T-helper 2 cell treated with Interferon-gamma antibody and Interleukin-4, amounts not matched to agents 5 μg/mL and 100 μg/mL, for 36 hours (primary cell): ENCODE results near the gene CDK19.
"Not testable (repeated sequence)": the region's sequence is repeated elsewhere in the genome, so short reads cannot be mapped to it uniquely, and the experiment has no call there.

Experiments used
- DNase-seq: peaks from one replicate; pipeline ENCODE4 v3.0.0; 2021; ENCODE audit warnings: low spot score
- H3K27ac Mint-ChIP-seq: one replicate; pipeline ENCODE4 v1.8.0; 2021; ENCODE audit warnings: mild to moderate bottlenecking, mixed read lengths
- H3K27me3 Mint-ChIP-seq: one replicate; pipeline ENCODE4 v1.8.0; 2021; ENCODE audit warnings: low read depth, mixed read lengths
- H3K36me3 Mint-ChIP-seq: one replicate; pipeline ENCODE4 v1.8.0; 2021; ENCODE audit warnings: low read depth, mixed read lengths
- H3K4me1 Mint-ChIP-seq: one replicate; pipeline ENCODE4 v1.8.0; 2021; ENCODE audit warnings: low read depth, mixed read lengths
- H3K4me3 Mint-ChIP-seq: one replicate; pipeline ENCODE4 v1.8.0; 2022; ENCODE audit warnings: mild to moderate bottlenecking, moderate library complexity, mixed read lengths
- H3K9me3 Mint-ChIP-seq: one replicate; pipeline ENCODE4 v1.8.0; 2021; ENCODE audit warnings: mixed read lengths

Gene CDK19

GRCh38 chr6:110720066-110720465 lies 95.2 kb downstream of the CDK19 start:
- H3K27me3 Mint-ChIP-seq: no peaks in the 10 kb centered on the region
- H3K4me3 Mint-ChIP-seq: no peak overlapping the region
- H3K9me3 Mint-ChIP-seq: no peaks in the 10 kb centered on the region
- H3K4me1 Mint-ChIP-seq: no peaks in the 10 kb centered on the region
- peaks cover 8% of the 10 kb centered on the region for H3K36me3 Mint-ChIP-seq
- H3K27ac Mint-ChIP-seq: no peak overlapping the region
- no peak for DNase-seq

- DNase-seq, H3K4me3 Mint-ChIP-seq, H3K27ac Mint-ChIP-seq, H3K4me1 Mint-ChIP-seq, H3K9me3 Mint-ChIP-seq, H3K36me3 Mint-ChIP-seq, H3K27me3 Mint-ChIP-seq: not testable (repeated sequence)
These were observed 95.7 kb downstream of the CDK19 start for GRCh38 chr6:110719601-110720000.

- H3K27ac Mint-ChIP-seq: no peak overlapping the region
- no peak for DNase-seq
- H3K4me1 Mint-ChIP-seq: peaks cover 3% of the 10 kb centered on the region
- H3K27me3 Mint-ChIP-seq: no peaks in the 10 kb centered on the region
- no peaks in the 10 kb centered on the region for H3K9me3 Mint-ChIP-seq
- H3K4me3 Mint-ChIP-seq: no peak overlapping the region
- peaks cover 10% of the 10 kb centered on the region for H3K36me3 Mint-ChIP-seq
These were observed 101.1 kb downstream of the CDK19 start for GRCh38 chr6:110714143-110714542.

- H3K36me3 Mint-ChIP-seq: peaks cover 7% of the 10 kb centered on the region
- H3K9me3 Mint-ChIP-seq: no peaks in the 10 kb centered on the region
- no peak overlapping the region for H3K27ac Mint-ChIP-seq
- no peaks in the 10 kb centered on the region for H3K27me3 Mint-ChIP-seq
- no peak for DNase-seq
- peaks cover 3% of the 10 kb centered on the region for H3K4me1 Mint-ChIP-seq
- no peak overlapping the region for H3K4me3 Mint-ChIP-seq
These were observed 103.0 kb downstream of the CDK19 start for GRCh38 chr6:110712238-110712637.

- Mint-ChIP-seq H3K36me3 (peaks cover 7% of the 10 kb centered on the region), H3K27me3 (no peaks in the 10 kb centered on the region), H3K4me3 (no peak overlapping the region), H3K9me3 (no peaks in the 10 kb centered on the region), H3K4me1 (peaks cover 3% of the 10 kb centered on the region), H3K27ac (no peak overlapping the region)
- DNase-seq: no peak
These were observed 105.2 kb downstream of the CDK19 start for GRCh38 chr6:110710115-110710514.

DNA sequence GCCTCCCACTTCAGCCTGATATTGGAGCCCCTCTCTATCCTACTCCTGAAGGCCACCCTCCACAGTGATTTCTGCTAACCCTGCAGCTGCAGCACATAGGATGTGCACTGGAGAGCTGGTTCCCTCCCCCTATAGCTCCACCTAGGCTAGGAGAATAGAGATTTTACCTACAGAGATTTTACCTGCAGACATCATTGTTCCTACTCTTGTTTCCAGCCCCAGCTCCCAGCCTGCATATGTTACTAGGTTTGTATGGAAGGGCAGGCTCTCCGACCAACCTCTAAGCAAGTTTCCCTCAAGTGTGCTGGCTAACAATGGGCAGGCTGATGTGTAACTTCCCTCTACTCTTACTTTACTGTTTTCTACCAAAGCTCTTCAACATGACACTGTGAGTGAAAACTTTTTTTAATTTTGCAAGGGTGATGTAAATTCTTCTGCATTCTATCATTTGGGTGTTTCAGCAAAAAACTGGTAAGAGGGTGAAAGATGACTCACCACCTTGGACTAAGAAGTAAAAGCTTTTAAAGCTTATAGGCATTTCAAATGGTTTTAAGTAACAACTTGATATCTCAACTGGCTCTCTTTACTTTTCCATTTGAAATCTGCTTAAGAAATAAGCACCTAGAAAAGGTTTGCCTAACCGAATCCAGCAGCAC lies 106.8 kb downstream of the CDK19 start:
- Mint-ChIP-seq H3K36me3 (peaks cover 3% of the 10 kb centered on the region), H3K27me3 (no peaks in the 10 kb centered on the region), H3K4me1 (peaks cover 3% of the 10 kb centered on the region), H3K27ac (no peak overlapping the region), H3K4me3 (no peak overlapping the region), H3K9me3 (no peaks in the 10 kb centered on the region)
- no peak for DNase-seq

DNA sequence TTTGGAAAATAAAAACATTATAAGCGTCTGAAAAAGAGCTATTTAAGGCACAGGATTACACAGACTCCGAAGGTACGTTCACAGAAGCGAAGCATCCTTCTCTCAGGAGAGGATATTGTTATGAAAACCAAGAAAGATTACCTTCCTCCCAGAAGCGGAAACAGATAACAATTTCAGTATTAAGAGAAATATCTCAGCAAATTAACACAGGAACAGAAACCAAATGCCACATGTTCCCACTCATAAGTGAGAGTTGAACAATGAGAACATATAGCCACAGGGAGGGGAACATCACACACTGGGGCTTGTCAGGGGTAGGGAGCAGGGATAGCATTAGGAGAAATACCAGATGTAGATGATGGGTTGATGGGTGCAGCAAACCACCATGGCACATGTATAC lies 109.7 kb downstream of the CDK19 start:
- Mint-ChIP-seq H3K9me3 (no peaks in the 10 kb centered on the region), H3K27ac (no peak overlapping the region), H3K36me3 (no peaks in the 10 kb centered on the region), H3K27me3 (no peaks in the 10 kb centered on the region), H3K4me3 (no peak overlapping the region), H3K4me1 (peaks cover 3% of the 10 kb centered on the region)
- no peak for DNase-seq

DNA sequence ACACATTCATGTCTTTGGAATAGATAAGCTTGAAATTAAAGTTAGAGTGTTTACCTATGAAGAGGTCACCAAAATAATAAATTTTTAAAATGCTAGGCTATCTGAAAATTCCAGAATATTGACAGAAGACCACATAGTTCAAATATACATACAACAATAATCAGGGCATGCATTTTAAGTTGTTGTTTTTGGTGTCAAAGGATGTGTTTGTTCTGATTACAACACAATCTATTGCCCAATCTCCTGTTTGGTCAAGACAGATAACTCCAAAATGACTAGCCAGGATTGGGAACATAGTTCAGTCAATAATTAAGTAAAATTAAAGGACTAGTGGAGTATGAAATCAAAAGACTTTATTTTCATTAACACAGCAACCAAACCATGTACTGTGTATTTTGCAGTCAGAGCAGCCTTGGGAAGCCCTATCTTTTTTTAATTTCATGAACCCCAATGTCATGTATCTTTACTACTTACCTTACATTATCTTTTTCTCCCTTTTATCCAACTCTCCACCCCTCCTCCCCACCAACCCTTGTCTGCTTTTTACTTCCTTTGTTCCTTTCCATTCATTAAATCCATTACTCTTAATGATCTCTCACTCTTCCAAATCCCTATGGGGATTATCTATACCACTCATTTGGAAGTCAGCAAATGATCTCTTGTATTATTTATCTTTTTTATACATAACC lies 111.2 kb downstream of the CDK19 start:
- no peaks in the 10 kb centered on the region for H3K4me1 Mint-ChIP-seq
- DNase-seq: no peak
- H3K27me3 Mint-ChIP-seq: no peaks in the 10 kb centered on the region
- no peaks in the 10 kb centered on the region for H3K9me3 Mint-ChIP-seq
- H3K36me3 Mint-ChIP-seq: no peaks in the 10 kb centered on the region
- no peak overlapping the region for H3K4me3 Mint-ChIP-seq
- no peak overlapping the region for H3K27ac Mint-ChIP-seq

GRCh38 chr6:110703010-110703905 lies 112.0 kb downstream of the CDK19 start:
- no peaks in the 10 kb centered on the region for H3K36me3 Mint-ChIP-seq
- no peaks in the 10 kb centered on the region for H3K4me1 Mint-ChIP-seq
- H3K27ac Mint-ChIP-seq: no peak overlapping the region
- DNase-seq: no peak
- H3K9me3 Mint-ChIP-seq: no peaks in the 10 kb centered on the region
- H3K4me3 Mint-ChIP-seq: no peak overlapping the region
- no peaks in the 10 kb centered on the region for H3K27me3 Mint-ChIP-seq

DNA sequence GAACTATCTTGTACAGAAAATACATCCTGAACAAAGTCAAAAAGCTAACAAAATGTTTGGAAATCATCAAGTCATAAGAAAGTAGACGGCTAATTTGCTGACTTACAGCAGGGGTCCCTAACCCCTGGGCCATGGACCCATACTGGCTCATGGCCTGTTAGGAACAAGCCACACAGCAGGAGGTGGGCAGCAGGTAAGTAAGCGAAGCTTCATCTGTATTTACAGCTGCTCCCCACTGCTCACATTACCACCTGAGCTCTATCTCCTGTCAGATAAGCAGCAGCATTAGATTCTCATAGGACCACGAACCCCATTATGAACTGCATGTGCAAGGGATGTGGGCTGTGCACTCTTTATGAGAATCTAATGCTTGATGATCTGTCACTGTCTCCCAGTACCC lies 115.5 kb downstream of the CDK19 start:
- no peaks in the 10 kb centered on the region for H3K27me3 Mint-ChIP-seq
- H3K27ac Mint-ChIP-seq: no peak overlapping the region
- peaks cover 17% of the 10 kb centered on the region for H3K9me3 Mint-ChIP-seq
- DNase-seq: no peak
- H3K36me3 Mint-ChIP-seq: peaks cover 18% of the 10 kb centered on the region
- H3K4me1 Mint-ChIP-seq: peaks cover 2% of the 10 kb centered on the region
- H3K4me3 Mint-ChIP-seq: no peak overlapping the region

DNA sequence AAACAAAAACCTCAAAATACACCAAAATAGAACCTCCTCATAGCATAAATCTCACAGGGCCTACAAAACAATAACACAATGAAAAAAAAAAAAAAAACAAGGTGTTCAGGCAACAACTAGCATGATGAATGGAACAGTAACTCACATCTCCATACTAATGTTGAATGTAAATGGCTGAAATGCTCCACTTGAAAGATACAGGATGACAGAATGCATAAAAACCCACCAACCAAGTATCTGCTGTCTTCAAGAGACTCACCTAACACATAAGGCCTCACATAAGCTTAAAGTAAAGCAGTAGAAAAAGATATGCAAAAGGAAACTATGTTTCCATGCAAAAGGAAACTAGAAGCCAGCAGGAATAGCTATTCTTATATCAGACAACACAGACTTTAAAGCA lies 121.3 kb downstream of the CDK19 start:
- Mint-ChIP-seq H3K4me1 (peaks cover 7% of the 10 kb centered on the region), H3K4me3 (no peak overlapping the region), H3K27ac (no peak overlapping the region), H3K27me3 (no peaks in the 10 kb centered on the region), H3K36me3 (peaks cover 33% of the 10 kb centered on the region), H3K9me3 (peaks cover 17% of the 10 kb centered on the region)
- no peak for DNase-seq

GRCh38 chr6:110693296-110693695 lies 122.0 kb downstream of the CDK19 start:
- no peak for DNase-seq
- Mint-ChIP-seq H3K27ac (no peak overlapping the region), H3K9me3 (peaks cover 17% of the 10 kb centered on the region), H3K36me3 (peaks cover 33% of the 10 kb centered on the region), H3K4me1 (peaks cover 10% of the 10 kb centered on the region), H3K27me3 (no peaks in the 10 kb centered on the region), H3K4me3 (no peak overlapping the region)

DNA sequence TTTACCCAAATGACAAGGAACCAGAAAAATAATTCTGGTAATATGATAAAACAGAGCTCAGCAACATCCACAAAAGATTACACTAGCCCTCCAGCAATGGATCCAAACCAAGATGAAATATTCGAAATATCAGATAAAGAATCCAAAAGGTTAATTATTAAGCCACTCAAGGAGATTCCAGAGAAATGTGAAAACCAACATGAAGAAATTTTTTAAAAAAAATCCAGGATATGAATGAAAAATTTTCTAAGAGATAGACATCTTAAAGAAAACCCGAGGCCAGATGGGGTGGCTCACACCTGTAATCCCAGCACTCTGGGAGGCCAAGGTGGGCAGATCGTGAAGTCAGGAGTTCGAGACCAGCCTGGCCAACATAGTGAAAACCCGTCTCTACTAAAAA lies 124.4 kb downstream of the CDK19 start:
- no peak overlapping the region for H3K27ac Mint-ChIP-seq
- no peak overlapping the region for H3K4me3 Mint-ChIP-seq
- H3K27me3 Mint-ChIP-seq: no peaks in the 10 kb centered on the region
- no peak for DNase-seq
- peaks cover 17% of the 10 kb centered on the region for H3K4me1 Mint-ChIP-seq
- H3K36me3 Mint-ChIP-seq: peaks cover 17% of the 10 kb centered on the region
- H3K9me3 Mint-ChIP-seq: peaks cover 4% of the 10 kb centered on the region

DNA sequence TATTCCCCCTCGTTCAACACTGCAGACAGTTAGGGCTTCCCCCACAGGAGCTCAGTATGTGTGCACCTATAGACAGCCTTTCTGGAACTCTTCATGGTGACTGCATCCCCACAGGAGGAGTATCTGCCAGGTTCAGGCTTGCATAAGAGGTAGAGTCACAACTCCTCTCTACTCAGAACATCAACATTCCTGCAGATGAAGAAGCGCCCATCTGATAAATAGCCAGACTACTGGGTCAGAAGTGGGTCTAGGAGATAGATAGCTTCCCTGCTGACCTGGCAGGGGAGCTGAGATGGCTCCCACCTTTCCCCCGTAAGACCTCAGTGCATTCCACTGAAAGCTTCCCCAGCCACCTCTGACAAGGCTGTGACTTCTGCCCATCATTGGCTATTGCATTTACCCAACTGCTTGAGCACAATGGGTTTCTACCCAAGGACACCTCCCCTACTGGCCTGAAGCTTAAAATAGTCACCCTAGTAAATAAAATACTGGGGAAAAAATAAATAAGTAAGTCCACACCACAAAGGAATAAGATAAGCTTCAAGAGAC lies 125.1 kb downstream of the CDK19 start:
- DNase-seq: no peak
- Mint-ChIP-seq H3K27ac (no peak overlapping the region), H3K4me3 (no peak overlapping the region), H3K36me3 (peaks cover 14% of the 10 kb centered on the region), H3K27me3 (no peaks in the 10 kb centered on the region), H3K4me1 (peaks cover 17% of the 10 kb centered on the region), H3K9me3 (peaks cover 2% of the 10 kb centered on the region)
